HPDE6-E6E7 (cell line): ENCODE results near the gene CDK18.

Source experiments
- DNase-seq: peaks from one replicate; pipeline ENCODE4 v3.0.0; 2011; ENCODE audit warnings: missing footprints; ENCODE audit errors: extremely low spot score

CDK18 gene

DNA sequence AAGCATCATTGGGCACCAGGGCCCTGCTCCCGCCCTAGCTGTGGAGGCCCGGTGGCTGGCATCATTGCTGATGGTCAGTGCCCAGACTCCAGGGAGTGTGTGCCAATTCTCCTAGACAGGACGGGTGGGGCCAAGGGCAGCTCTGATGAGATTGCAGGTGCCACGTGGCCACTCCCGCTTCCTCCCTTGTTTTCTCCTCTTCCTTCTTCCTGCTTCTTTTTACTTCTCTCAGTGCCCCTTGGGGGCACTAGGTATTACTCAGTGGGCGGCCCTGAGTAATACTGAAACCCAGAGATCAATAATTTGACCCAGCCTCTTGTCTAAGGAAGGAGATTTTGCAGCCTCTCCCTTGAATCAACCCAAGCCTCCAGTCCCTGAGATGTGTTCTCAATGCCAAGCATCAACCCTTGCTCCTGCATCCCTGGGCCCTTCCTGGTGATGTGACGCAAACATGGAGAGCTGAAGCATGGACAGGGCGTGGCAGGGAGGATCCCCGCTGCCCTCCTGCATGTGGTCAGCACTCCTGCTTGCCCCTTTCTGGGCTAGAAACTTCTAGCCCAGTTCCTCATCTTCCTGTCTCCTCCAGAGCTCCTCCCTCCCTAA lies 32.4 kb downstream of the CDK18 start:
- DNase-seq, result no peak

- DNase-seq, result no peak
Measured at GRCh38 chr1:205537386-205538018, 33.0 kb downstream of the CDK18 start.

- DNase-seq, result no peak
Measured at GRCh38 chr1:205538235-205538840, 33.9 kb downstream of the CDK18 start.

GRCh38 chr1:205541161-205541886 lies 36.9 kb downstream of the CDK18 start:
- DNase-seq, result no peak

- DNase-seq, result no peak
Measured at GRCh38 chr1:205542367-205542766, 37.9 kb downstream of the CDK18 start.

- peak; percentile 64 for DNase-seq
Measured at GRCh38 chr1:205543351-205544301, 39.2 kb downstream of the CDK18 start.

- DNase-seq, result no peak
Measured at GRCh38 chr1:205545001-205545919, 40.8 kb downstream of the CDK18 start.

DNA sequence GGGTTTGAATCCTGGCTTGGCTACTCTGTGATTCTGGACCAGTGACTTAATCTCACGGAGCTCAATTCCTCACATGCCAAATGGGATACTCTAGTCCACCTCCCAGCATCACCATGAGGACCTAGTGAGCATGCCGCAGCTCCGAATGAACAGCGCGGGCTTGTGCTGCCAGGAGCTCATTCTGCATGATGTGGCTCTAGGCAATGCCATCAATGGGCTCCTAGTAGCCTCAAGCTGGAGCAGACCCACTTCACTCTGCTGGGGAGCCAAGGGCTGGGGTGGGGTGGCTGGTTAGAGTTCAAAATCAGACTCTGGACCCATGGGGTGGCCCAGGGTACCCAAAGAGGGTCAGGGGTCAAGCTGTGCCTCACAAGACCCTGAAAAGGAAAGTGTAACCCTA lies 41.5 kb downstream of the CDK18 start:
- DNase-seq, result no peak

DNA sequence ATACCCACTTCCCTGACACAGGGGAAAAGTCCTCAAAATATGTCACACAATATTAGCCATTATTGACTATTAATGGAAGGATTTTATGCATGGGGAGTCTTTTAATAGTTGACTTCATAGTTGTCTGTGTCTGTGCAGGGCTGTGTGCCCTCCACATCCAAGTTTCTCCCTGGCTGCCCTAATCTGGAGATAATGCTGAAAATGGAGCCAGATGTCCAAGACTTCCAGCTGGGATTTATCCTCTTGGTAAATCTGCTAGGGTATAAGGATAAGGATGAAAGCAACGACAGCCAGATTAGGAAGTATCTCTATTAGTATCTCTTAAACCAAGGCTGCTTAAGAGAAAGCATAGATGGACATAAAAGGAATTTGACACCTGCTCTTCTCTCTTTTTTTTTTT lies 42.1 kb downstream of the CDK18 start:
- DNase-seq, result no peak

GRCh38 chr1:205547936-205548827 lies 43.7 kb downstream of the CDK18 start:
- no peak for DNase-seq

- DNase-seq, result no peak
Measured at GRCh38 chr1:205554026-205554811, 49.8 kb downstream of the CDK18 start.

GRCh38 chr1:205561501-205562203 lies 57.2 kb downstream of the CDK18 start:
- DNase-seq, result no peak

GRCh38 chr1:205563927-205564441 lies 59.5 kb downstream of the CDK18 start:
- DNase-seq, result peak; percentile 22

DNA sequence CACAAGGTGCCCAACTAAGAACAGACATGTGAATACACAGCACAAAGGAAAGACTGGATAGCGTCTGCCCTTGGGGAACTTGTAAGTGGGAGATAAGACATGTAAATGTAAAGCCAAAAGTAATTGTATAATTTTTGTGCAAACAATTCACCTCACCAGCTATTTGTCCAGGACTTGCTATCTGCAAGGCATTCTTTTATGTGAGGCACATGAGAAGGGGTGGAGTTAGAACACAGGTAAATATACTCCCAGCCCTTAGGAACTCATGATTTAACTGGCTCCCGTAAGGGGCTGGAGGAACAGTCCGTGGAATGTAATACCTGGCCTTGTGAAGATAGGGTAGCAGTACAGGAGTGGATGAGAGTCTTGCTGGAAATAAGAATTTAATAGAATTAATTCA lies 61.3 kb downstream of the CDK18 start:
- DNase-seq, result no peak

DNA sequence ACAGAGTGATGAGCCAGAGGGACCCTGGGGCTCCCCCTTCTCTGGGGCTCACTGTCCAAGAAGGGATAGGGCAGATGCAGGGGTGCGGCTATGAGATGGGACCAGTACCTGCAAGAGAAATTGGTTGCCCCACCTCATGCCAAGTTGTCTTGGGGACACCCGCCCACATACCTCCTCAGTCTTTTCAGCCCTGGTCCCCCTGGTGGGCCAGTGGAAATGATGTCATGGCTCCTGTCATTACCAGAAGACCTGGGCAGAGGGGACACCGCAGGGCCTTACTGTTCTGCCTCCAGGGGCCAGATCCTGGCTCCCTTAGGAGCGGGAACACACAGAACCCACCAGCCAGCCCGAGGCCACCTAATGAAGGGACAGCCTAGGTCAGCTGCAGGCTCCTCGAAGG lies 63.2 kb downstream of the CDK18 start:
- DNase-seq, result no peak

- no peak for DNase-seq
Measured at GRCh38 chr1:205568135-205568468, 63.6 kb downstream of the CDK18 start.

DNA sequence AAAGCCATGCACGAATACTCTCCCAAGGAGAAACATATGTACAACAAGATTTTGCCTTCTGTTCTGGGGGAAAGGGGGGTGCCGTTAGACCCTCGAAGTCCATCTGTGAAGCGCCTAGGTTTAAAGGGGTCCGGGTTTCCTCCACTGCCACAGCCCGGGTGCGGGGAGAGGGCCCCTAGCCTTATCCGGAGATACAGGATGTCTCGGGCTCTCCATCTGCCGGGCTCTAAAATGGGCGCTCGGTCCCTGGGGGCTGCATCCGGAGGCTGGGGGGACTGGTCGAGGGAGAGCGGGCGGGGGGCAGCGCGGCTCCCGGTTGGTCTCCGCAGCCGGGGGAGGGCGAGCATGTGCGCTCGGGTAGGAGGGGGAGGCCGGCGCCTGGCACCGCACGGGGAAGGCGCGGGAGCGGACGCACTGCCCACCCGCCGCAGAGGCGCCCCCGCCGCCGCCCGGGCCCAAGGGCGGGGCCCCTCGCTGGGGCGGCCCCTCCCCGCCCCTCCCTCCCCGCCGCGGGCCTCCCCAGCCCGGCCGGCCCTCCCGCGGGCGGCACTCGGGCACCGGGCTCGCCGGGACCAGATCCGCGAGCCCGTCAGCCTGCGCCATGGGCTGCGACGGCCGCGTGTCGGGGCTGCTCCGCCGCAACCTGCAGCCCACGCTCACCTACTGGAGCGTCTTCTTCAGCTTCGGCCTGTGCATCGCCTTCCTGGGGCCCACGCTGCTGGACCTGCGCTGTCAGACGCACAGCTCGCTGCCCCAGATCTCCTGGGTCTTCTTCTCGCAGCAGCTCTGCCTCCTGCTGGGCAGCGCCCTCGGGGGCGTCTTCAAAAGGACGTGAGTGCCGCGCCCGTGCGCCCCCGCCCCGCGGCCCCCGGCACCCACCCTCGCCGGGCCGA lies 64.2 kb downstream of the CDK18 start:
- no peak for DNase-seq
